Mesodermal cell (in vitro differentiated cells): ENCODE results near the gene NOS3.
"Not testable (repeated sequence)": the region's sequence is repeated elsewhere in the genome, so short reads cannot be mapped to it uniquely, and the experiment has no call there.

ENCODE experiments used
- H3K27ac ChIP-seq: 2 replicates; pipeline ENCODE4 v1.7.0; 2013; ENCODE audit warnings: mild to moderate bottlenecking, low read depth, low read length, moderate library complexity; ENCODE audit not compliant: severe bottlenecking
- H3K36me3 ChIP-seq: 2 replicates; pipeline ENCODE4 v1.7.1; 2013; ENCODE audit warnings: mild to moderate bottlenecking, low read length, moderate library complexity; ENCODE audit not compliant: control insufficient read depth, insufficient read depth
- H3K4me1 ChIP-seq: one replicate; pipeline ENCODE4 v1.7.1; 2013; ENCODE audit warnings: mild to moderate bottlenecking, low read length; ENCODE audit not compliant: insufficient read depth, control insufficient read depth, poor library complexity, severe bottlenecking
- H3K4me3 ChIP-seq: 2 replicates; pipeline ENCODE4 v1.7.0; 2013; ENCODE audit warnings: low read length, control low read depth, mild to moderate bottlenecking; ENCODE audit not compliant: insufficient read depth, poor library complexity, severe bottlenecking; ENCODE audit errors: extremely low read depth
- H3K9me3 ChIP-seq: 2 replicates; pipeline ENCODE4 v1.7.1; 2013; ENCODE audit warnings: mild to moderate bottlenecking, low read length, moderate library complexity; ENCODE audit not compliant: control insufficient read depth
- WGBS, 2 experiments: methylation state at CpG; one replicate each; pipeline ENCODE4 v1.1.5; 2013; ENCODE audit warnings: missing lambda C conversion rate in 2 of 2; ENCODE audit not compliant: insufficient coverage in 2 of 2; 5-methylcytosine and 5-hydroxymethylcytosine counted together

The NOS3 gene

DNA sequence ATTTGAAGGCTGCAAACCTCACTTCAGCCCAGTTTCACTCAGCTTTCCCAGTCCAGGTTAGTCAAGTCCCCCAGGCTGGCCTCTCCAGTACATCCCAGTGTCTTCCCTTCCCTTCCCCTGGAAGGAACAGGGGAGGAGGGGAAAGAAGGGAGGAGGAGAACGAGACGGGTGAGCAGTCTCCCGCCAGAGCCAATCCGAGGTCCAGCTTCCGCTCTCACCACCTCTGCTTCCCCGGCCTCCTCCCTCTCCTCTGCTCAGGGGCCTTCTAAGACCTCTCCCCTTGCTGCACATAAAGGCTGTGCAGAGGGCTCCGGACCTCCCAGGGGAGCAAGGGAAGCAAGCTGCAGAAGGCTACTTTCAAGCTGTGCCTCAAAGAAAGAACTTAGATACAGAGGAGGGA is 29.4 kb downstream of the NOS3 start:
- 22% methylated on average over 5 of the region's 7 CpGs; no CpG with 5 or more reads in 1 of the 2 experiments for WGBS, 2 experiments
- no peaks in the 10 kb centered on the region for H3K36me3 ChIP-seq
- peaks cover 22% of the 10 kb centered on the region for H3K4me1 ChIP-seq
- peak overlapping the region; percentile 53 for H3K27ac ChIP-seq
- no peaks in the 10 kb centered on the region for H3K9me3 ChIP-seq
- H3K4me3 ChIP-seq: peak overlapping the region; percentile 8

DNA sequence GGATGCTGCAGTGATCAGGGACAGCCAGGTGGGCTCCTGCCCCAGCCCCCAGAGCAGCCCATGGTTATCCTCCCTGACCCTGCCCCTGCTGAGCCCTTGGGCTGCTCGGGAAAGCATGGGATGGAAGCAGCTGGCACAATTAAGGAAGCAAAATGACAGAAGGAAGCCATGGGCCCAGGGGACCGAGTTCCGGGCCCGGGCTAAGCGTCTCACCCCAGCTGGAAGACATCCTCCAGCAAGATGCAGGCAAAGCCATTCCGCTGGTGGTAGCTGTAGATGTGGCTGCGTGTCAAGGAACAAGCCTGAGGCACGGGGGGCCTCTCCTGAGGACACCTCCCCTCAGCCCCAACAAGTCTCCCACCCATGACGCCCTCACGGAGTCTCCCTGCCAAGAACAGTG is 32.4 kb downstream of the NOS3 start:
- no peak overlapping the region for H3K4me3 ChIP-seq
- no peaks in the 10 kb centered on the region for H3K36me3 ChIP-seq
- H3K27ac ChIP-seq: no peak overlapping the region
- H3K4me1 ChIP-seq: peaks cover 34% of the 10 kb centered on the region
- H3K9me3 ChIP-seq: no peaks in the 10 kb centered on the region
- 97% methylated on average over 7 of the region's 10 CpGs for WGBS, 2 experiments

DNA sequence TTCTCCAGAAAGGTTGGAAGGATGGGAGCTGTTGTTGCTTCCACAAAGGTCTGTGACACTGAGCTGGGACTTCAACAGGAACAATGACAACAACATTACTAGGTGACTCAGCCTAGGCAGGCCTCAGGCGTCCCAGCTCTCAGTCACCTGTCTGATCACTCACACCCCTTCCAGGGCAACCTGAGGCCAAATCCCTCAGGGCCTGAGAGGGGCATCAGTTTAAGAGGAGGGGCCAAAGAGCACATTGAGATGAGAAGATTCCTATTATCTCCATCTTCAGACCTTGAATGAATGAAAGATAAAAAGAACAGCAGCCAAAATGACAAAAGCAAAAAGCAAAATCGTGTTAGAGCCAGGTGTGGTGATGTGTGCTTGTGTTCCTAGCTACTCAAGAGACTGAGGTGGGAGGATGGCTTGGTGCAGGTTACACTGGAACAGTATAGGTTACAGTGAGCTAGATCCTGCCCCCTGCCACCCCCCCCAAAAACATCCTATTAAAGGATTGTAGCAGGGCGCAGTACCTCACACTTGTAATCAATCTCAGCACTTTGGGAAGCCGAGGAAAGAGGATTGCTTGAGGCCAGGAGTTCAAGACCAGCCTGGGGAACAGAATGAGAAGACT is 33.7 kb downstream of the NOS3 start, which contains the start of gene ATG9B:
Gene ATG9B, minus strand, starts transcription at position 60 of the 622 bp plus-strand sequence. CDS start 71 bp downstream, outside the sequence.
- Histone ChIP-seq H3K9me3 (no peaks in the 10 kb centered on the region), H3K4me1 (peaks cover 29% of the 10 kb centered on the region), H3K36me3 (no peaks in the 10 kb centered on the region), H3K4me3 (no peak within 1 kb of the TSS), H3K27ac (no peak within 1 kb of the TSS)
- 83 to 100% methylated on average over 2 of the region's 4 CpGs for WGBS, 2 experiments

DNA sequence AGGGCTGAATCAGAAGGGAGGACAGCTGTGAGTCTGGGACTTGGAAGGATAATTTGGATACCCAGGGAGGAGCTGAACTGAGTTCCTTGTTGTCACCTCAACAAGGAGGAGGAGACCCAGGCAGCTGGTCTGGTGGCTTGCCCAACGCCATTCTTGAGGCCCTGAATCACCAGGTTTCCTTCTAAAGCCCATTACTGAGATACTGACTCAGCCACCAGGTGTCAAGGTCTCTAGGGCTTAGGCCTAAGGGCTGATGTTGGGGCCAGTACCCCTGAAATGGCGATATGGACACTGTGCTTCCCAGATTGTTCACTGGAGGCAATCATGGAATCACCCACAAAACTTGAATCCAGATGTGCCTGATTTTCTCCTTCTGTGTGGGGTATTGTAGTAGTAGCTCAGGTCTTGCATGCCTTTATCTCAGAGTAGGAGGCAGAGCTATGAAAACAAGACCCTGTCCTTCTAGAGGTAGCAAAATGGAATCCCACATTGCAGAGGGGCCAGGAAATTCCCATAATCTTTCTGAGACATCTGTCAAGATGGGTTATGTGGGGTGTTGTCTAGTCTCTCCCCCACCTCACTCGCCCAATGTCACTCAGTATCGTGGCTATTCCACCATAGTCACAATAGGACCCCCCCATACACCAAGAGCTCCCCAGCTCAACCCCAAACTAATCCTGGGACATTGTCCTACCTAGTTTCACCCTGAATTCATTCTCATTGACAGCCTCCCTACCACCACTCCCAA is 35.3 kb downstream of the NOS3 start:
- no peak overlapping the region for H3K4me3 ChIP-seq
- 83 to 100% methylated on average over 2 to 3 of the region's 4 CpGs for WGBS, 2 experiments
- no peak overlapping the region for H3K27ac ChIP-seq

DNA sequence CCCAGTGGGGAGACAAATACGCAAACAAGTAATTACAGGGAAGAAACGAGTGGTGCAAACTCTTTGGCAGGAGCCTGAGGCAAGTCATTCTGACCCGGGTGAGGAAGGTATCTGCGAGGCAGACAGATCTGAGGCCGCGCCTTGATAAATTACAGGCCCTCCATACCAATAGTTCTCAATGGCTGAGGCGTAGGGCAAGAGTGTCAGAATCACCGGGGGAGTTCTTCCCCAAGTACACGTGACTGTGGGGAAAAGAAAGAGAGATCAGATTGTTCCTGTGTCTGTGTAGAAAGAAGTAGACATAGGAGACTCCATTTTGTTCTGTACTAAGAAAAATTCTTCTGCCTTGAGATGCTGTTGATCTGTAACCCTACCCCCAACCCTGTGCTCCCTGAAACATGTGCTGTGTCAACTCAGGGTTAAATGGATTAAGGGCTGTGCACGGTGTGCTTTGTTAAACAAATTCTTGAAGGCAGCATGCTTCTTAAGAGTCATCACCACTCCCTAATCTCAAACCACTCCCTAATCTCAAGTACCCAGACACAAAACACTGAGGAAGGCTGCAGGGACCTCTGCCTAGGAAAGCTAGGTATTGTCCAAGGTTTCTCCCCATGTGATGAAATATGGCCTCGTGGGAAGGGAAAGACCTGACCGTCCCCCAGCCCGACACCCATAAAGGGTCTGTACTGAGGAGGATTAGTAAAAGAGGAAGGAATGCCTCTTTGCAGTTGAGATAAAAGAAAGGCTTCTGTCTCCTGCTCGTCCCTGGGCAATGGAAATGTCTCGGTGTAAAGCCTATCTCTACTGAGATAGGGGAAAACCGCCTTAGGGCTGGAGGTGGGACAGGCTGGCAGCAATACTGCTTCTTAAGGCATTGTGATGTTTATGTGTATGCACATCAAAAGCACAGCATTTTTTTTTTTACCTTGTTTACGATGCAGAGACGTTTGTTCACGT is 36.2 kb downstream of the NOS3 start:
- not testable (repeated sequence) for H3K9me3 ChIP-seq, H3K36me3 ChIP-seq
- Histone ChIP-seq H3K4me3 (peak overlapping the region; percentile 49), H3K4me1 (peaks cover 12% of the 10 kb centered on the region), H3K27ac (peak overlapping the region; percentile 81)
- 12 to 40% methylated on average over 9 to 12 of the region's 19 CpGs for WGBS, 2 experiments

More for the DNA sequence above, 35.3 kb downstream of the NOS3 start:
- Histone ChIP-seq H3K4me1 (peaks cover 14% of the 10 kb centered on the region), H3K9me3 (no peaks in the 10 kb centered on the region), H3K36me3 (peaks cover 2% of the 10 kb centered on the region)

DNA sequence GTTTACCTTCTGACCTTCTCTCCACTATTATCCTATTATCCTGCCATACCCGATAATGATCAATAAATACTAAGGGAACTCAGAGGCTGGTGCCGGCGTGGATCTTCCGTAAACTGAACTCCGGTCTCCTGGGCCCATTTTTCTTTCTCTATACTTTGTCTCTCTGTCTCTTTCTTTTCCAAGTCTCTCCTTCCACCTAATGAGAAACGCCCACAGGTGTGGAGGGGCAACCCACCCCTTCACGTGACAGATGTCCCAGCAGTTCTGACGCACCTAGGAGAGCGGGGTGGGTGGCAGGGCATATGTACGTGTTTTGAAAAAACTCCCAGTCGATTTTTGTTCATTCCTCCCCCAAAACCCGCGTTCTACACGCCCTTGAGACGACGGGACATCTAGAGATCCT is 36.9 kb downstream of the NOS3 start:
- WGBS, 2 experiments: 6 to 11% methylated on average over 11 to 14 of the region's 16 CpGs
- not testable (repeated sequence) for H3K9me3 ChIP-seq, H3K36me3 ChIP-seq
- Histone ChIP-seq H3K4me1 (peaks cover 12% of the 10 kb centered on the region), H3K4me3 (peak overlapping the region; percentile 49), H3K27ac (peak overlapping the region; percentile 81)

DNA sequence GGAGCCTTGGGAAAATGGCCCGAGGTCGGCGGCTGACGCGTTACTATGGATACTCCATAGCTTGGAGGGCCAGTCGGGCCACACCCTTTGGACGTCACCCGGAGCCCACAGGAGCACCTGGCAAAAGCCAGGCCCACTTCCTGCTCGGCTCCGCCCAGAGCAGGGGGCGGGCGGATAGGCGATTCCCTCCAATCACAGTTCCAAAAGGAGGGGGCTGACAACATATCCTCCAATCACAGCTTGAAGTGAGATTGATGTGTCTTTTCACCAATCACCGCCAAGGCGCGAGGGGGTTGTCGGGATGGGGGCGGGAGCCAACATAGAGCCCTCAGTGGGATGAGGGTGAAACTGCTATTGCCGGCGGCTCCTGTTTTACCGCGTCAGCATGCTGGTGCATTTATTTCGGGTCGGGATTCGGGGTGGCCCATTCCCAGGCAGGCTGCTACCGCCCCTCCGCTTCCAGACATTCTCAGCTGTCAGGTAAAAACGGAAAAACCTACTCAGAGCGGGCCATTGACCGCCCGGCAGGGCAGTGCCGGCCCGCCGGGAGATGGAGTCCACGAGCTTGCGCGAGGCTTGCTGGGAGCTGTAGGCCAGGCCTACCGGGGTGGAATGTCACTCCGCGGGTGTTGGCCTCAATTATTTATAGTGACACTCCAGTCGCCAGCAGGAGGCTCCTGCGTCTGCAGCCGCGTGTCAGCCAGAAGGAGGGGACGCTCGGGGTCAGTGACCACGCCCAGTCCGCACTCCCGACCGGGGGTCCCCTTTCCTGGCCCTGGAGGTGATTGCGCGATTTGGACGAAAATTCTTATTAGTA is 37.5 kb downstream of the NOS3 start, which contains the start of gene ABCB8:
Gene ABCB8, plus strand, starts transcription at position 320 of the 817 bp plus-strand sequence. Its CDS starts 66 bp downstream, at position 386.
- Histone ChIP-seq H3K27ac (peak within 1 kb of the TSS; percentile 81), H3K36me3 (peaks cover 15% of the 10 kb centered on the region), H3K4me3 (peak within 1 kb of the TSS; percentile 49), H3K4me1 (peaks cover 12% of the 10 kb centered on the region), H3K9me3 (no peaks in the 10 kb centered on the region)
- WGBS, 2 experiments: 0% methylated on average over 42 to 44 of the region's 53 CpGs

DNA sequence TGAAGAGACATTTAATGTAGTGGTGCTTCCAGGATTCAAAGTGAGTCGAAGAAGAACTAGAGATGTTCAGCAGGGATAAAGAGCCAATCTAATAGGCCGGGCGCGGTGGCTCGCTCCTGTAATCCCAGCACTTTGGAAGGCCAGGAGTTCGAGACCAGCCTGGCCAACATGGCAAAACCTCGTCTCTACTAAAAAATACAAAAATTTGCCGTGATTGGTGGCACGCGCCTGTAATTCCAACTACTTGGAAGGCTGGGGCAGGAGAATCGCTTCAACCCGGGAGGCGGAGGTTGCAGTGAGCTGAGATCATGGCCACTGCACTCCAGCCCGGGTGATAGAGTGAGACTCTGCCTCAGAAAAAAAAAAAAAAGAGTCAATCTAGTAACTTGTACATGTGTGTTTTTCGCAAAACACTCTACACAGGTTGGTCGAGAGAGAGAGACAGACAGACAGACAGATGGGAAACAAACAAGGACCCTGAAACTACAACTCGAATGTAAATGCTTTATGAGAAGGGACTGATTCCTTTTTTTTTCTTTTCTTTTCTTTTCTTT is 38.2 kb downstream of the NOS3 start:
- peaks cover 12% of the 10 kb centered on the region for H3K4me1 ChIP-seq
- no peaks in the 10 kb centered on the region for H3K9me3 ChIP-seq
- 64 to 69% methylated on average over 14 to 15 of the region's 17 CpGs for WGBS, 2 experiments
- peak overlapping the region; percentile 24 for H3K27ac ChIP-seq
- H3K4me3 ChIP-seq: peak overlapping the region; percentile 49
- H3K36me3 ChIP-seq: peaks cover 19% of the 10 kb centered on the region

DNA sequence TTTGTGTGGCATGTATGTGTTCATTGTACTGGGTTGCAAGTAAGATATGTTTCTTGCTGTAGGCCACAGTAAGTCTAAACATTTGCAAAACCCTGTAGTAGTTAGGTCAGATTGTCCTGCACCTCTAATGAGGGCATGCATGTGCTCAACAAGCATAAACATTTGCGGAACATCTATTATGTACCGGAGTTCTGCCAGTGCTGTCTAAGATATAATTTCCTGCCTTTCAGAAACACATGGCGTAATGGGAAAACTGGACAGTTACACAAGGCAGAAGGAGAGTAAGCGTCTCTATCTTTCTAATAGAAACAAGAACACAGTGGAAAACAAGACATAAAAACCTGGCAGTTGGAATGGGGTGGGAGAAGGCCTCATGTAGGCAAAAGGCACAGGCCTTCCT is 40.2 kb downstream of the NOS3 start:
- Histone ChIP-seq H3K36me3 (peaks cover 30% of the 10 kb centered on the region), H3K4me1 (peaks cover 12% of the 10 kb centered on the region), H3K27ac (no peak overlapping the region), H3K9me3 (no peaks in the 10 kb centered on the region), H3K4me3 (no peak overlapping the region)
- 100% methylated on average over 2 of the region's 4 CpGs for WGBS, 2 experiments
